Lower lobe of right lung (tissue), 2 donors: Measurements from ENCODE around the gene CCDC92B. TPM values are rescaled to one million over a fixed set of nuclear protein-coding genes. Genes with fewer than 3 reads are reported as not detected.
A peak's percentile ranks its signal among the peaks of the same experiment; 100 is the strongest.

Experiments
- ATAC-seq, 2 donors: fragments of 200-7000 bp; cut with Tn5 transposase; one replicate each; pipeline ENCODE4 v1.9.1; 2020 to 2022; ENCODE audit warnings: mild to moderate bottlenecking in 2 of 2, moderate library complexity in 2 of 2
- DNase-seq: peaks from one replicate; pipeline ENCODE4 v3.0.0-alpha.2; 2020
- H3K27ac ChIP-seq: fragments of 200-600 bp; one replicate; pipeline ENCODE4 v1.8.0; 2022
- H3K27me3 ChIP-seq: fragments of 200-600 bp; one replicate; pipeline ENCODE4 v1.8.0; 2022; ENCODE audit warnings: low read depth
- H3K36me3 ChIP-seq: fragments of 200-600 bp; one replicate; pipeline ENCODE4 v1.8.0; 2022; ENCODE audit warnings: mild to moderate bottlenecking
- H3K4me1 ChIP-seq: fragments of 200-600 bp; one replicate; pipeline ENCODE4 v1.8.0; 2022
- H3K4me3 ChIP-seq: fragments of 200-600 bp; one replicate; pipeline ENCODE4 v1.8.0; 2022; ENCODE audit warnings: mild to moderate bottlenecking
- H3K9me3 ChIP-seq: fragments of 200-600 bp; one replicate; pipeline ENCODE4 v1.8.0; 2022
- CTCF ChIP-seq: fragments of 200-600 bp; IDR thresholded peaks from one replicate; pipeline ENCODE4 v1.8.0; 2022; ENCODE audit warnings: antibody characterized with exemption, mild to moderate bottlenecking
- intact Hi-C: fragments of 100-400 bp; cut with DNase I; formaldehyde crosslinking; loops from one replicate; pipeline ENCODE4 v1.11.0; 2022
- total RNA-seq: library from RNA; stranded (reverse); fragmentation: NEBNext Ultra II Directional; extraction: Animal tissue kit (Norgen Biotek cat#: 25700); gene quantifications from one replicate; pipeline ENCODE4 v1.2.1, GENCODE V29; 2021
- donor health status: DM: no; HTN: yes; CAD: no; lungs with severe emphysema.

Gene CCDC92B
- total RNA-seq, 1 donor from 2014 or later = 0.12 TPM

GRCh38 chr17:2736956-2737355 is 12.5 kb downstream of the CCDC92B start:
- H3K27me3 ChIP-seq = peaks cover 4% of the 10 kb centered on the region
- H3K36me3 ChIP-seq = no peaks in the 10 kb centered on the region
- no peak overlapping the region for H3K27ac ChIP-seq
- H3K9me3 ChIP-seq = no peaks in the 10 kb centered on the region
- no peak overlapping the region for H3K4me3 ChIP-seq
- intact Hi-C loops = no loop called here
- no peak for DNase-seq
- no peak for ATAC-seq
- H3K4me1 ChIP-seq = no peaks in the 10 kb centered on the region
- TF ChIP-seq CTCF = no peak

GRCh38 chr17:2735896-2736295 is 13.6 kb downstream of the CCDC92B start:
- intact Hi-C loops = no loop called here
- no peak for ATAC-seq
- TF ChIP-seq CTCF = no peak
- Histone ChIP-seq H3K4me3 (no peak overlapping the region), H3K36me3 (no peaks in the 10 kb centered on the region), H3K9me3 (no peaks in the 10 kb centered on the region), H3K4me1 (no peaks in the 10 kb centered on the region), H3K27ac (no peak overlapping the region), H3K27me3 (peaks cover 4% of the 10 kb centered on the region)
- DNase-seq = no peak

- peaks cover 4% of the 10 kb centered on the region for H3K27me3 ChIP-seq
- DNase-seq = no peak
- no peaks in the 10 kb centered on the region for H3K9me3 ChIP-seq
- no peak overlapping the region for H3K27ac ChIP-seq
- H3K36me3 ChIP-seq = no peaks in the 10 kb centered on the region
- no peak for TF ChIP-seq CTCF
- no peaks in the 10 kb centered on the region for H3K4me1 ChIP-seq
- intact Hi-C loops = no loop called here
- H3K4me3 ChIP-seq = no peak overlapping the region
- no peak for ATAC-seq
These were observed 14.5 kb downstream of the CCDC92B start for GRCh38 chr17:2734939-2735338.

GRCh38 chr17:2731807-2732206 is 17.6 kb downstream of the CCDC92B start:
- Histone ChIP-seq H3K4me3 (no peak overlapping the region), H3K27ac (no peak overlapping the region), H3K36me3 (no peaks in the 10 kb centered on the region), H3K27me3 (peaks cover 16% of the 10 kb centered on the region), H3K9me3 (no peaks in the 10 kb centered on the region), H3K4me1 (no peaks in the 10 kb centered on the region)
- TF ChIP-seq CTCF = no peak
- DNase-seq (no peak), ATAC-seq (no peak)
- intact Hi-C loops = no loop called here

GRCh38 chr17:2730764-2731353 is 18.6 kb downstream of the CCDC92B start:
- peaks cover 22% of the 10 kb centered on the region for H3K27me3 ChIP-seq
- H3K9me3 ChIP-seq = no peaks in the 10 kb centered on the region
- H3K27ac ChIP-seq = no peak overlapping the region
- DNase-seq (no peak), ATAC-seq (peak in 1 of 2 donors; percentile 17)
- TF ChIP-seq CTCF = no peak
- no peaks in the 10 kb centered on the region for H3K36me3 ChIP-seq
- intact Hi-C loops = no loop called here
- no peak overlapping the region for H3K4me3 ChIP-seq
- H3K4me1 ChIP-seq = no peaks in the 10 kb centered on the region
